Cerebellar nuclear complex (tissue), 1 donor: Measurements from ENCODE around the gene DCP2.

Experiments used
- DNase-seq, 2 experiments: peaks; one replicate each; lab custom pipeline; 2025; lab: John Stamatoyannopoulos, UW

The DCP2 gene

GRCh38 chr5:113047733-113048652, 71.4 kb downstream of the DCP2 start:
- no peak for DNase-seq

GRCh38 chr5:113048931-113049330, 72.3 kb downstream of the DCP2 start:
- DNase-seq = no peak

DNA sequence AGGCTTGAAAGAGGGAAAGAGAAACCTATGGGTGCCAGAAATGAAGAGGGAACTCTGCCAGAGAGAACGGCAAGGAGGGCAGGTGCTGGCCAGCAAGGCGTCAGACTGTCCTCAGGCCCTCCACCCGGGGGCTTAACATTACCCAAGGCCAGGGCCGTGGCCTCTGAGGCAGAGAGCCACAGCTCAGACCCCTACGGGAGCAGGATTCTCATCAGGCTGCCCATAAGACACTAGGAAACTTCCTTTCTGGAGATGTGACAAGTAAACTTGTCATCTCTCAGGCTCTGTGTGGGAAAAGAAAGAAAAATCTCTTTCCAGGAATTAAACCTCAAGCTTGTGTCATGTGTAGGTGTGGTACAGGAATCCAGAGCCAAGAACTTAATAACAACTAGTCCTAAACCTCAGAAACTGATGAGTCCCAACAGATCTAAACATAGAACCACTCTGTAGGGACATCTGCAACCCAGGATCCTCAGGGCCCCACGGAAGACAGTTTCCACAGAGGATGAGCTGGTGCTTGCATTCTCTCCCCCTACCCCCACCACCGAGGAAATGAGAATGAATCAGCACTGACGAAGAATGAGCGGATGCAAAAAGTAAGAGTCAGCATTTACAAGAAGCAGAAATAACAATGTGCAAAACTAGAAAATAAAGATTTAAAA, 74.3 kb downstream of the DCP2 start:
- DNase-seq = no peak

DNA sequence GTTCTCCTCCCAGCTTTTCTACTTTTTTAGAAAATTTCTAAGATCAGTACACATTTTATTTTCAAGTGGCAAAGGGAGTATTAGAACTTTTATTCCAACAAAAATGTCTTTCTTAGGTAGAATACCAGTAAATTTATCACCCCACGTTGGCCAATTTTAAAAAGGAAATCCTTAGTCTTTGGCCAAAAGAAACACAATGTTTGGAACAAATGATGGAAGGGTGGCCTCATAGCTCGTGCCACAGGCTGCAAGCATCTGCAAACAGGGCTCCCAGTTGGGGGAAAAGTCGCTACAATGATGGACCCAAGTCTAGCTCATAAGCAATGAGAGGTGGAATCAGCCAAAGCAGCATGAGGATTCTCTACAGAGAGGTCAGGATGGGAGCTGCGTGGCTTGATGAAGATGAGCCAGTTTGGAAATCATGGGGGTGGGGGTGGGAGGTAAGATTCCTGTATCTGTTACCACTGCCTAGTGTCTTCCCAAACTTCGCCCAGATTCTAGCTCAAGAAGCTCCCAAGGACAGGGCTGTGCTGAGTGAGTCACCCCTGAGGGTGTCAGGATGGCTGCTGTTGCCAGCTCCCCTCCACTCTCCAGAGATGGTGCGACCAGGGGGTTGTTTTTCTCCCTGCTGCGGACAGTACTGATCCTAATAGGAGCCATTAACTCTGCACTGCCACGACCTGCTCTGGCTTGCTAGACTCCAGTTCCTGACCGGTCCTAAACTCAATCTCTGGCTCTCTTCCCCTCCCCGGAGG, 75.6 kb downstream of the DCP2 start:
- DNase-seq = no peak

DNA sequence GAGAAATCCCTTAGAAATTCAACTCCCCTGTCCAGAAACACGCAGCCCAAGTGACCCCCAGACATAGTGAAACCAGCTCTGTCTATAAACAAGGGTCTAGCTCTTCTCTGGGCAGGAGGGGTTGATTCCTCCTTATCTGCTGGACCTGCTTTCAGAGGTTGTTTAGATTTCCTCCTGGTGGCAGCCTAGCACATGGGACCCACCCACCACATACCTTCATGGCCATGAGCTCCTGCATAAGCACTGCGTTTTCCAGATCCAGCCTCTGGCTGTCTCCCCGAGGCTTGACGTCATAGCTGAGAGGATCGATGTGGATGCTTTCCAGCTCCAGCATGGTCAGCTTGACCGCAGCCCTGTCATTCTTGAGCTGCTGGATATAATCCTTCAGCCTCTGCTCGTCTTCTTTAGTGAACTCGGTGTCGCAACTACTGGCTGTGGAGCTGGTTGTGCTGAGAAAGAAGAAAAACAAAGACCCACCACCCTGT, 77.0 kb downstream of the DCP2 start:
- no peak for DNase-seq

- no peak for DNase-seq
Measured at GRCh38 chr5:113054899-113055298, 78.3 kb downstream of the DCP2 start.

DNA sequence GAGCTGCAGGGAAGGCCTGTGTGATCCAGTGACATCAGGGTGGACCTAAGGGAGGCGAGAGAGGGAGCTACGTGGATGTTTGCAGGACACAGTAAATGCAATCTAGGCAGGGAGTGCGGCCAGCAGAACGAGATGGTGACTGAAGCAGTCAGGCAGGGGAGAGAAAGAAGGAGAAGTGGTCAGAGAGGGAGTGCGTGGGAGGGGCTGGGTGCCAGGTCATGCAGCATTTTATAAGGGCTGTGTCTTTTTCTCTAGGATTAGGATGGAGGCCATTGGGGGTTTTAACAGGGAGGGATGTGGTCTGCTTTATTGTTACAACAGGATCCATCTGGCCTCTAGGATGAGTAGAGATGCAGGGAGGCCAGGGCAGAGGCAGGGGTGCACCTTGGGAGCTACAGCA, 80.4 kb downstream of the DCP2 start:
- DNase-seq = no peak

- no peak for DNase-seq
Measured at GRCh38 chr5:113057557-113057984, 81.0 kb downstream of the DCP2 start.

DNA sequence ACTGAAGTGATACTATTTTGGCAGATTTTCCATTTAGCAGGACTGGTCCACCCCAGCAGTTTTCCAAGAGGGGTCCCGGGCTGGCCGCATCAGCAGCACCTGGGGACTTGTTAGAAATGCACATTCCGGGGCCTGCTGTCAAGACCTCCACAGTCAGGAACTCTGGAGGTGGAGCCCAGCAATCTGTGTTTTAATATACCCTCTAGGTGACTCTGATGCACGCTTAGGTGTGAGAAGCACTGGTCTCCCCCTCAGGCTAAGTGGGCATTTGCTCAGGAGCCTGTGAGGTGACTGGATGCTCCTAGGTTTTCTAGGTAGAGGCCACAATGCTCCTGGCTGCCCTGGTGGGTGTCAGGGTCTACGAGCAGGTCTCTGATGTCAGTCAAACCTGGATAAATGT, 81.7 kb downstream of the DCP2 start:
- no peak for DNase-seq

DNA sequence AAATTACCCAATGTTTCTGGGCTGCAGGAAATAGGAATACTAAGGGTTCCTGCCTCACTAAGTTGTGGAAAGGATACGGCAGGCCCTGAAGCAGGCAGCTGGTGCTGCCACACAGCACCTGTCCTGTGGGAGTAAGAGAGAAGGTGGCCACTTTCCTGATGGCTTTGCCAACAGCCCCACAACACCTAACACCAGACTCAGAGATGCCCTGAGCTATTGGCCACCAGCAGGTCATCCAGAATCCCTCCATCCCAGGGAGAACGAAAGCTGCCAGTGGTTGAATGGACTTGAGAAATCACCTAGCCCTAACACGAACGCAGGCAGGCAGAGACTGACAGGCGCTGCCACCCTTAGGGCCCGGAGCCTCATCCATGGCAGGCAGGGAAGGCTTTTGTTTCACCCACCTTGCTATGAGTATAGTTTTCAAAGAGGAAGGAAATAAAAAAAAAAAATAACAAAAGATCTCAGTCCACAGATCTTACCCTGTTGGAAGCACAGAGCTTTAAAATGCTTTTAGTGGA, 82.2 kb downstream of the DCP2 start:
- DNase-seq = no peak

GRCh38 chr5:113059232-113060040, 82.8 kb downstream of the DCP2 start:
- DNase-seq = no peak

DNA sequence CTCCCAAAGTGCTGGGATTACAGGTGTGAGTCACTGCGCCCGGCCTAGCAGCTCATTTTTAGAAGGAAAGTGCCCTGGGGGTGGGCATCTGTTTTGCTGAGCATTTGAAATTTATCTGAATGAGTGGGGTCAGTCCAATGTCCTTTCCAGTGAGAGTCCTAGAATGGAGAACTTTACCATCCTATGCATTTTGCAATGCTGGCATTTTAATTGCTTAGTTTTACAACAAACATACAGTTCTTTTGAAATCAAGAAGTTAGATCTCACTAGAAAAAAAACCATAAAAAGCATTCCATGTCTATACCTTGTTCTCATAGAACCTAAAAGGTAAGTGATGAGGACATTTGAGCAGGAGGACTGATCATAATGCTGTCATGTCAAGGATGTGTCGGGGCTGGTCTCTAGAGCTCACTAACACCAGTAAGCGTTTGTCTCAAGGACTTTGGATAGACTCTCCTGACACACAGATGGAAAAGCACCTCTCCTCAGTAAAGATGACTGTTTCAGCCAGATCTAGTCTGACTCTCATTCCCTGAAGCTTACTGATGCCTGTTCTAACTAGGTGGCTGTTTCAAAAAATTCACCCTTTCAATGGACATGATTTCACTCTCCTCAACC, 83.9 kb downstream of the DCP2 start:
- no peak for DNase-seq

DNA sequence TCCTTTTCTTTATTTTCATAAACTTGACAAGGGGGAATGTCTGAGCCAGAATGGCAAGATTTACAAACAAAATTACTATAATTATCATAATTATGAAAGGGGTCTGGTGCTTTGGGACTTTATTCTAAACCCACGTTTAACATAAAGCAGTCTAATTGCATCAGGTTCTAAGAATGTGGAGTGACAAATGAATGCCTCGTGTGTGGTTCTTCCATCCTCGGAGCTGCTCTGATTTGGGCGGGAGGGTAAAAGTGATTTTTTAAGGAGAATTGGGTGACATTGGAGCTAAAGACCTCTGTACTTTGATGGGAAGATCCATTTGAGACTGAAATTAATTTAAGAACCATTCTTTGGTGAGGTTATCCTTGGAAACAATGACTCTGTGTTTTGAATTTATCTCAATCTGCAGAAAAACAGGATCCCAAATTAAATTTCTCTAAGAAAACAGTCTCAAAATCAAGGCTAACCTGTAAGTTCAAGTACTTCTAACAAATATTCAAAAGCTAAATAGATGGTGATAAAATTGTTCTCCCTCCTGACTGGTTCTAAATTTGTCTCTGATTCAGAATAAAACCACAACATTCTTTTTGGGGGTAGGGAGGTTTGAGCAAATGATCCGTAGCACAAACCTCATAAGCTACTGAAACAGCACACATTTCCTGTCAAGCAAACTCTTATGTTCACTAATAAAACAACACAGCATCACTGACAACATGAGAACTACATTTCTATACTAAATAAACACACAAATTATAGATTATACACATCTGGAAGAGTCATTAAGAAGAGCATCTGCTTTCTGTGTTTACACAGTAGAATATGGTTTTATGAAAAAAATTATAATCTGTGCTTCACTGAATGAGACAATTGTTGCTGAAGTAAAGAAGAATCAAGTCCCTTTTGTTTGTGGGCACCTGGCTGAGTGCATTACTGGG, 85.5 kb downstream of the DCP2 start:
- no peak for DNase-seq

GRCh38 chr5:113062869-113063508, 86.4 kb downstream of the DCP2 start:
- DNase-seq = no peak

GRCh38 chr5:113063927-113064326, 87.3 kb downstream of the DCP2 start:
- DNase-seq = no peak

DNA sequence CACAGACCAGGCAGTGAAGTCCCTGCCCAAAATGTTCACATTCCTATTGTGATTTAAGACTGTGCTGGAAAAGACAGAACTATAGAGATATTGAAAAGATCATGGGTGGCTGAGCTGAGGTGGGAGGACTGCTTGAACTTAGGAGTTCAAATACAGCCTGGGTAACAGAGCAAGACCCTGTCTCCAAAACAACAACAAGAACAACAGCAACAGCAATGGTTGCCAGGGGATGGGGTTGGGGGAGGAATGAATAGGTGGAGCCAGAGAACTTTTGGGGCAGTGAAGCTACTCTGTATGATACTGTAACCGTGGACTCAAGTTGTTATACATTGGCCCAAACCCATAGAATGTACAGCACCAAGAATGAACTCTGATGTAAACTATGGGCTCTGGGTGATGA, 88.2 kb downstream of the DCP2 start:
- DNase-seq = no peak

DNA sequence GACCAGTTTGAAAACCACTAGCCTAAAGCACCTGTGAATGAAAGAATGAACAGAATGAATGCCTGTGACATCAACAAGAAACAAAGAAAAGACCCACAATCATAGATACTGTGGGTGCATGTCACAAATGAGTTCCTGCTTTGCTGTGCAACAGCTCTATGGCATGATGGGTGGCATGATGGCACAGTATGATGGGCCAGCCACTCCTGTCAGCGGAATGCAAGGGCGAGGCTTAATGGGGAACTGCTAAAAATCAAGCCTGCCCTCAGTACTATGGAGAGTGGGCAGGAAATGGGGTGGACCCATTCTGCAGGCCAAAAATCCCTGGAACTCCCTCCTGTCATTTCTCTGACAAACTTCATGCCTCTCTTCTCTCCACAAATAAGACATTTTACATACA, 89.0 kb downstream of the DCP2 start:
- no peak for DNase-seq

GRCh38 chr5:113067635-113068344, 91.2 kb downstream of the DCP2 start:
- no peak for DNase-seq

- DNase-seq = no peak
Measured at GRCh38 chr5:113068559-113068958, 92.0 kb downstream of the DCP2 start.
